Brain microvascular endothelial cell (primary cell): ENCODE results near the gene HYOU1.

Experiments
- DNase-seq: peaks from one replicate; pipeline ENCODE4 v3.0.0-alpha.2; 2020
- H3K27ac ChIP-seq: fragments of 250-450 bp; sonication (Bioruptor Pico); 2 replicates; pipeline ENCODE4 v1.5.1; 2020; ENCODE audit warnings: mild to moderate bottlenecking, moderate library complexity
- H3K27me3 ChIP-seq: fragments of 250-450 bp; sonication (Bioruptor Pico); replicated peaks from 2 replicates; pipeline ENCODE4 v1.5.1; 2020; ENCODE audit warnings: mild to moderate bottlenecking
- H3K36me3 ChIP-seq: fragments of 250-450 bp; sonication (Bioruptor Pico); replicated peaks from 2 replicates; pipeline ENCODE4 v1.5.1; 2020; ENCODE audit warnings: mild to moderate bottlenecking
- H3K4me3 ChIP-seq: 2 replicates; pipeline ENCODE4 v1.5.1; 2011; ENCODE audit warnings: low read depth, mild to moderate bottlenecking, control low read depth, low read length, moderate library complexity
- CTCF ChIP-seq: IDR thresholded peaks from 2 replicates; pipeline ENCODE4 v1.5.1; 2011; ENCODE audit warnings: low read depth, mild to moderate bottlenecking, moderate library complexity, low read length, control low read depth, inconsistent platforms; ENCODE audit errors: missing control alignments
- in situ Hi-C: cut with HindIII; loops from 2 replicates; pipeline ENCODE4 v1.10.0; 2017; ENCODE audit warnings: low sequenced_read_pairs, low pct_ligation_motif_present

Gene HYOU1

GRCh38 chr11:119087747-119088241, 30.8 kb upstream of the HYOU1 start:
- Histone ChIP-seq H3K4me3 (no peak overlapping the region), H3K27me3 (no peaks in the 10 kb centered on the region), H3K27ac (no peak overlapping the region), H3K36me3 (peaks cover 13% of the 10 kb centered on the region)
- in situ Hi-C loops = no loop called here
- TF ChIP-seq CTCF = no peak
- no peak for DNase-seq

DNA sequence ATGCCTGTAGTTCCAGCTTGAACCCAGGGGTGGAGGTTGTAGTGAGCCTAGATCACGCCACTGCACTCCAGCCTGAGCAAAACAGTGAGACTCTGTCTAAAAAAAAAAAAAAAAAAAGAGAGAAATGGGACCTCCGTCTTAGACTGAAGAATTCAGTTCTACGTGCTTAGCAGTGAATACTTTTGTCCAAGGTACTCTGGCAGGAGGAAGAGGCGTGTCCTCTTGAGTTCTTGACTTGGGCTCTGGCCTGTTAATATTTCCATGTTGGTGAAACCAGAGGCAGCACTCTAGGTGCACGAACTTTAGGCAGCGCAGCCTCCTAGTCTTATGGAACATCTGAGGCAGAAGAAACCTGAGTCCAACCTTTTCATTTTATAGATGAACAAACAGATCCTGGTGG, 30.1 kb upstream of the HYOU1 start:
- H3K36me3 ChIP-seq = peaks cover 7% of the 10 kb centered on the region
- in situ Hi-C loops = no loop called here
- no peak for DNase-seq
- no peak overlapping the region for H3K27ac ChIP-seq
- H3K27me3 ChIP-seq = no peaks in the 10 kb centered on the region
- no peak for TF ChIP-seq CTCF
- no peak overlapping the region for H3K4me3 ChIP-seq

DNA sequence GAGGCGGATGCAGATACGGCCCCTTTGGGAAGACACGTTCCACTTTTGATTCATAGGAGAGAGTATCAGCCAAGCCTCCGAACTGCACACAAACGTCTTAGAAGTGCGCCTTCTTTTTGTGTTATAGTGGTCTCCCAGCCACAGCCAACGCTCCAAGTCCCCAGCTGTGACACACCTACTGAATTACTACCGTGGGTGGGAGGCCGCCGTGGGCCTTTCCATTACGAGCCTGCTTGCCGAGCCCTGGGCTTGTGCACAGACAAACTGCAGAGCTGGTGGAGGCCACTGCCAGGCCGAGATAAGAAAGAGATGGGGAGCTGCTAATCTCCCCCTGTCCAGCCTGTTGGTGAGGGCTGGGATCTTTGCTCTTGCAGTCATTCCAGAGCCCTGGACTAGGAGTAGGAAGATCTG, 28.4 kb upstream of the HYOU1 start:
- no peaks in the 10 kb centered on the region for H3K27me3 ChIP-seq
- no peak for TF ChIP-seq CTCF
- peak overlapping the region; percentile 86 for H3K4me3 ChIP-seq
- peak overlapping the region; percentile 81 for H3K27ac ChIP-seq
- in situ Hi-C loops = no loop called here
- H3K36me3 ChIP-seq = peaks cover 4% of the 10 kb centered on the region
- no peak for DNase-seq

DNA sequence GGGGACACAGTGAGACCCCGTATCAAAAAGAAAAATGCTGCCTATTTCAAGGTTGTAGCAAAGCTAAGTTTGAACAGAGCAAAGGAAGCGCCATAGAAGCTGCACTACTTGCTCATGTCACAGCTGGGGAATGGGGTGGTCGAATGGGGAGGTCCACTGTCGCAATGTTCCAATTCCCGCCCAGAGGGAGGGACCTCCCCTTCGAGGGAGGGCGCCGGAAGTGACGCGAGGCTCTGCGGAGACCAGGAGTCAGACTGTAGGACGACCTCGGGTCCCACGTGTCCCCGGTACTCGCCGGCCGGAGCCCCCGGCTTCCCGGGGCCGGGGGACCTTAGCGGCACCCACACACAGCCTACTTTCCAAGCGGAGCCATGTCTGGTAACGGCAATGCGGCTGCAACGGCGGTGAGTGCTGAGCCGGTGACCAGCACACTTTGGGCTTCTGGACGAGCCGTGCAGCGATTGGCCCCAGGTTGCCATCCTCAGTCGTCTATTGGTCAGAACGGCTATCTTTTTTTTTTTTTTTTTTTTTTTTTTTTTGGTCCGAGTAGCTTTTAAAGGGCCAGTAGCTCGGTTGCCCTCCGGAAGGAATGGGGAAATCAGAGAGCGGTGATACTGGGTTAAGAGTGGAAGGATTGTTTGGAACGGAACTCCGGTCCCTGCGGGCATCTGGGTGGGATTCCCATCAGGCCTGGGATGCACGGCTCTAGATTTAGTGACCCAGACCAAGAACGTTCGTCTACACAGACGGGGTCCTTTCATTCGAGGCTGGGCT, 27.8 kb upstream of the HYOU1 start, which contains the start of gene HMBS:
Gene HMBS, plus strand, starts transcription at position 219 of the 774 bp plus-strand sequence. Its CDS starts 153 bp downstream, at position 372.
- DNase-seq = peak; percentile 90
- Histone ChIP-seq H3K4me3 (peak within 1 kb of the TSS; percentile 86), H3K27me3 (no peaks in the 10 kb centered on the region), H3K27ac (peak within 1 kb of the TSS; percentile 81), H3K36me3 (peaks cover 4% of the 10 kb centered on the region)
- in situ Hi-C loops = no loop called here
- no peak for TF ChIP-seq CTCF

DNA sequence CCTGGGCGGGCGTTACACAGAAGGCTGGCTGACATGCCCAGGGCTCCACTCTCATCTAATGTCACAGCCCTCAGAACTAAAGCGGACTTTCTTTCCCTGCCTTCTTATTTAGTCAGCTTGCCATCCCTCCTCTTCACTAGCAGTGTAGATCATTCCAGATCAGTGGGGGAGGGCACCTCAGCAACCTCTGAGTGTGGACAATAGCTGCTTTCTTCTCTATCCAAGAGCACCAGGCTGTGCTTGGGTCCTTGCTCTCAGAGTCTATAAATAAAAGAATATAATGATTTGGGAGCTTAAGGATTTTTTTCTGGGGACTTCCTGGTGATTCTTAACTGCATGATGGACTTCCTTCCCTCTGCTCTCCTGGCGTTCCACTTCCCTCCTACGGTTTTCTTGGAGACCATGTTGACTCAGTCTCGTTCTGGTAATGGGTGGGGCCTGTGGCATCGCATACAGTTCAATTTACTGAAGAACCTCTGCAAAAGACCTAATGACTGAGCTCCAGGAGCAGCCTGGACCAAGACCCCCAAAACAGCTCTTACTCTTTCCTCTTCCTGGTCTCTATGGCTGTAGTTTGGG, 24.8 kb upstream of the HYOU1 start:
- H3K4me3 ChIP-seq = no peak overlapping the region
- in situ Hi-C loops = no loop called here
- no peaks in the 10 kb centered on the region for H3K27me3 ChIP-seq
- no peak for DNase-seq
- peaks cover 26% of the 10 kb centered on the region for H3K36me3 ChIP-seq
- no peak for TF ChIP-seq CTCF
- no peak overlapping the region for H3K27ac ChIP-seq
